GM19193 (cell line): ENCODE measurements around the gene RNF10.

ENCODE experiments used
- POLR2A ChIP-seq: IDR thresholded peaks from 4 replicates; pipeline ENCODE4 v1.6.1; 2011; ENCODE audit not compliant: insufficient read depth, insufficient read length; ENCODE audit errors: extremely low read depth

Gene RNF10

DNA sequence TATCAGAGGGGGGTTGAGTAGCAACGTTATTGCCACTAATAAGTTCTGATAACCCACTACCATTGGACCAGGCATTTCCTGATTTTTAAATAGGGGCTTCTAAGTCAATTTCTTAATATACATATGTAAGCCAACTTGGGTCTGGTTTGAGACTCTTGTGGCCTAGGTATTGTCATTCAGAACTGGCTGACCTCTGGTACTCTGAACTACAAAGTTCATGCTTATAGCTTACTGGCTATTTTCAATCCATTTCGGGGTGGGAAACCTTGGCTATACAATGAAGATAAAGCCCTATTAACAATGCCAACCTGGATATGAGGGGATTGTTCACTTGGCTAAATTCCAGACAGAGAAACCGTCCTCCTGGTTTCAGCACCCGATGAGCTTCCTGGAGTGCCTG, 29.6 kb upstream of the RNF10 start:
- TF ChIP-seq POLR2A, result no peak

DNA sequence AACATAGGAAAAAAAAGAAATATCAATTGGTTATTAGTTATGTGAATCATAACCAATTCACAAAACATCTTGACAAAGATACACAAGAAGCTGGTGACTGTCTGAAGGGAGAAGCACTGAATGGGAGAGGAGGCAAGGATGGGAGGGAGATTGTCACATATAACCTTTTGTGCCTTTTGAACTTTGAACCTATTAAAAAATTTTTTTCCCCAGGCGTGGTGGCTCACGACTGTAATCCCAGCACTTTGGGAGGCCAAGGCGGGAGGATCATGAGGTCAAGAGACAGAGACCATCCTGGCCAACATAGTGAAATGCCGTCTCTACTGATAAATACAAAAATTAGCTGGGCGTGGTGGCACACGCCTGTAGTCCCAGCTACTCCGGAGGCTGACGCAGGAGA, 25.6 kb upstream of the RNF10 start:
- TF ChIP-seq POLR2A, result no peak

DNA sequence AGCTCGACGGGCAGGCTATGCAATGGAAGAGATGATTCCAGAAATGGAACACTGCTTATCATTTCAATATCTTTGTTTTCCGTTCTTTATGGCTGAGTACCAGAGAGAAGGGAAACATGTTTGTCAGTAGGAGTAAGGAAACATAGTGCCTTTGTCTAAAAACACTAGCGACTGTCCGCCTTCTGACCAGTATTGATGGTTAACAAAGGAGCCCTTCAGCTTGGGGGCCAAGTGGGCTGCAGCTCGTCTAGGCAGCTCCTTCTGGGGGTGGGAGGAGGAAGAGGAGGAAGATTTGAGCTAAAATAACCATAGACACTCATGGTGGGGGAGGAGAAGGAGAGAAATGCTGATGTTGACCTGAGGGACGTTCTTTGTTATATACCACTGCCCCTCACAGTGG, 20.2 kb upstream of the RNF10 start:
- TF ChIP-seq POLR2A, result no peak

DNA sequence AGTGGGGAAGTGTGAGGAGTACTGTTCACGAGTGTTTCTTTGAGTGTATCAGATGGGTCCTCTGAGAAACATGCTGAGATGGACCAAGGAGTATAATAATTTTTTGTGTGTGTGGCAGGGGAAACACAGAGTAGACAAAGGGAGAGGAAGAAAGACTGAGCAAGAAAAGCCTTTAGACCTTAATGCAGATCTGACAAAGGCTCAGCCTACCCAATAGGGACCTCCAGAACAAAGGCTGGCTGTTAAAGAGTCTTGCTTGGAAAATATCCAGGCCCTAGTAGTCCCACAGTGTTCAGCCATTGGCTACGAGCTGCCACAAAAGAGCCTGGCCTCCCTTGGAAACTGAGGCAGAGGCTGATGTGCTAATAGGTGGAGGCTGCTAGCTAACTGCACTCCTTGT, 18.7 kb upstream of the RNF10 start:
- TF ChIP-seq POLR2A, result no peak

DNA sequence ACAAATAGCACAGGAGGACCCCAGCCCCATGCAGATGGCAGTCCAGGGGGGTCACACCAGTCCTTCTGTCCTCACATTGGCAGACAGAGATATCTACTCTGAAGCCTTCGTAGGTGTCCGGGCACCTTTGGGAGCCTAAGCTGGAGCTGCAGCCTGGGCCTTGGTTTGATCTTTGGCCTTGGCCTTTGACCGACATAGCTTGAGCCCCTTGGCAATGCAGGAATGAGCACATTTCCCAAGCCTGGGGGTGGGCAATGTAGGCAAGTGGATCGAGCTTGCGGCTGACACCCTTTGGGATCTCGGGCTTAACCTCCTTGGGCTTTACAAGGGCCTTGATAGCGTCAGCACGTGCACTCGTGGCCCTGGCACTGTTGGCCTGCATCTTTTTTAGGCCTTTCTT, 11.6 kb upstream of the RNF10 start:
- no peak for TF ChIP-seq POLR2A

DNA sequence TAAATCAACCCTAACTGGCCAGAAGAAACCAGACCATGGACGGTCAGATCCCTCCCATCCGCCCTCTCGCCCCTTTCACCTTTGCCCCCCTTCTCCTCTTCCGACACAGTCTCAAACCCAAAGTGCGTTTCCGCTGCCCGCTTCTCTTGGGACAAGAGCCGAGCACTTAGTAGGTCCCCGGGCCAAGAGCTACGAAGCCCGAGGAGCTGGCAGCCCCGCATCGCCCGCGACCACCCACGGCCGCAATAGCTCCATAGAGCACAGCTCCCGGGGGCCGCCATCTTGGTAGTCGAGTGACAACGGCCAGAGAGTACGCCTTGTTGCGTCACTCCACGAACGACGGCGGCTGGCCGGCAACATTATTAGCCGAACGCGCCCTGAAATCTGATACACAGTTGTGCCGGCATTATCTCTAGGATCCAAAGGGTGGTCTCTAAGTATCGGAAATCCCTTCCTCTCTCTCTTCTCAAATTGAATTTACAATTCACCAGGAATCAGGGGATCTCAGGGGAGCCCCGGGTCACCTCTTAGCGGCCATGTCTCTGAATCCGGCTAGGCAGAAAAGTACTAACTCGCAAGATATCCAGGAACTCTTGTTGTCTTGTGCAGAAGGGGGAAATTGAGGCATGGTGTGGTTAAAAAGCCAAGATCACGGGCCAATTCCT, 5.2 kb upstream of the RNF10 start, which contains the start of gene COQ5:
TSS of gene COQ5 (minus strand) at position 298 of the 665 bp plus-strand sequence. CDS start at position 281, 17 bp downstream.
- peak; percentile 97 for TF ChIP-seq POLR2A

DNA sequence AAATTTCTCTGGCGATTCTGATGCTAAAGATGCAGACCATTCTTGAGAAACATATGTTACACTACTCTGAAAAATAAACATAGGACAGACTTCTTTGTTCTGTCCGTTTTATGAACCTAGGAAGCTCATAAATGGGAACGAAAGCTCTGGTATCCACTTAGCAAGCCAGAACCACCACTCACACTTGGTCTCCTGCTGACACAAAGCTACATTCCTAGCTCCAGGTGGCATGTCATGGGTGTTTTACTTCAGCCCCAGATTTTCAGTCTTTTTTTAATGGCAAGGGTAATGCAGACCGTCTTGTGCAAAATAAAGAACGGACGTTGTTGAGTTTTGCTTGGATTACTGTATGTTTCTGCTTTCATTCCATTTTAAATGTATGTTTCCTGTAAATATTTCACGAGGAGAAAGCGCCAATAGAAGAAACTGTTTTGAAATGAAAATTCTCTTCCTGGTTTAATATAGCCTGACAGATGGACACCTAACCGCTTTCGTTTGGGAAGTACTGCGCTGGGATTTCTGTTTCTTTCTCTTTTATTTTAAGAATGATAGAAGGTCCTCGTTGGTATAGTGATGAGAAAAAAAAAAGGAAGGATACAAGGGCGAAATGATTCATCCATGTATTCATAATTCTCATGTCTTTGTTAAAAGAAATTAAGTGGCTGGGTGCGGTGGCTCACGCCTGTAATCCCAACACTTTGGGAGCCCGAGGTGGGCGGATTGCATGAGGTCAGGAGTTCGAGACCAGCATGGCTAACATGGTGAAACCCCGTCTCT, 4.3 kb upstream of the RNF10 start:
- TF ChIP-seq POLR2A, result no peak

DNA sequence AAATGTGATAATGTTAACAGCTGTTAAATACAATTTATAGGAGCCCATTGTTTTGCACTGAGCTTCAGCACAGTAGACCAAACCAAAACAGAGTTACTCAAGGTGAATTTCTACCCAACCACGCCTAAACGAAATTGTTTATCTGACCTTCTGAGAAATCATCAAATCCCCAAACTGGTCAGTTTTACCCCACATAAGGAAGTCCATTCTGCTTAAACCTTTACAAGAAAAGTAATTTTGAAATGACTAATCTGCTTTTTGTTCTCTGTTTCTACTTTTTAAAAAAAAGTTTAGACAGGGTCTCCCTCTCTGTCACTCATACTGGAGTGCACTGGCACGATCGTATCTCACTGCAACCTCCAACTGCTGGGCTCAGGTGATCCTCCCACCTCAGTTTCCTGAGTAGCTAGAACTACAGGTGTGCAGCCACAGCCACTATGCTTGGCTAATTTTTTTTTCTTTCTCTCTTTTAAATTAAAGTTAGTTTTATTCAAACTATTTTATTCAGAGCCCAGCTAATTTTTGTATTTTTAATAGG, 1.4 kb upstream of the RNF10 start:
- no peak for TF ChIP-seq POLR2A

DNA sequence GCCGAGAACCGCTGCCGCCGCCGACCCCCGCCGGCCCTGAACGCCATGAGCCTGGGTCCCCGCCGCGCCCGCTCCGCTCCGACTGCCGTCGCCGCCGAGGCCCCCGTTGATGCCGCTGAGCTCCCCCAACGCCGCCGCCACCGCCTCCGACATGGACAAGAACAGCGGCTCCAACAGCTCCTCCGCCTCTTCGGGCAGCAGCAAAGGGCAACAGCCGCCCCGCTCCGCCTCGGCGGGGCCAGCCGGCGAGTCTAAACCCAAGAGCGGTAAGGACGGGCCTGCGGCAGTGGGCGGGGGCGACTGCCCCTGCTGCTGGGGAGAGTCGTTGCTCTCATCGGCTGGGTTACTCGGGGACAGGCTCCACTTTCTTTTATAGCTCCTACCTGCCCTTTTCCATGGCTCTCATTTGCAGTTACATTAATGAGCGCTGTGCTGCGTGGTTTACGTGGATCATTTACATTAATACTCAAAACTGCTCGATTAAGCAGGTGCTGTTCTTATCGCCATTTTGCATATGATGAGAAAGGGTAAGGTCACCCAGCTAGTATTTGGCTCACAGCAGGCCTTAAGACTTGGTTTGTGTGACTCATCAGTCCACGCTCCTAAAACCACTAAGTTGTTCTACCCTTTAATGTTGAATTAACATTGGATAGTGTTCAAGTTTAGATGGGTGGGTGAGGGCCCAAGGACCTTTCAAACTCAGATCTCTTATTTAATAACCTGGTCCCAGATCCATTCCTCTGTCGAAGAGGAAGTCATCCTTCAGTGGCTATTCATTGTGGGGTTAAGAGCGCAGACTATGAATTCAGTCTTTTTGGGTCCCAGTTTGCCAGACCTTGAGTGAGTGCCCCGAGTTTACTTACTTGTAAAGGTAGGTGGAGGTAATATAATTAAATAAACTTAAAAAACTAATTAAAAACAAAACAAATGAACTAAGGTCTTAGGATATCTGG, 823 bp downstream of the RNF10 start:
- no peak for TF ChIP-seq POLR2A

DNA sequence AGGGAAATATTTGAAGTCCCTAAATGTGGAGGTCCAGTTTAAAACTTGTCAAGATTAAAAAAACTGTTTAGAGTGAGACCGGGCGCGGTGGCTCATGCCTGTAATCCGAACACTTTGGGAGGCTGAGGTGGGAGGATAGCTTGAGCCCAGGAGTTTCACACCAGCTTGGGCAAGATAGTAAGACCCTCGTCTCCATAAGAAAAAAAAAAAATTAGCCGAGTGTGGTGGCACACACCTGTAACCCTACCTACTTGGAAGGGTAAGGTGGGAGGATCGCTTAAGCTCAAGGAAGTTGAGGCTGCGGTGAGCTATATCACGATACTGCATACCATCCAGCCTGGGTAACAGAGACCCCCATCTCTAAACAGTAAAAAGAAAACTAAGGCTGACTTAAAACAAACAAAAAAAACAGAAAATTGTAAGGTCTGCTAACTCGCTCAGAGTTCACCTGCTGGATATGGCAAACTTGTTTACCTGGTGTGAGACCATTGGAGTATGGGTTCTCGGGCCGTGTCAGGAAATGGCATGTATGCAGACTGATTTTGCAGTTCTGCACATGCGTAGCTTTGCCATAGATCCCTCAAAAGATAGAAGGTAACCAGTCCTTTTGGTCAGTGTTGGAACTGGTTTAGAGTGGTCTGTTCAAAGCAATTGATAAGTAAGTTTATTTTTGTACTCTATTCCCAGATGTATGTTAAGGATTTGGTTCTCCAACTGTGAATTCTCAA, 2.1 kb downstream of the RNF10 start:
- TF ChIP-seq POLR2A, result no peak

DNA sequence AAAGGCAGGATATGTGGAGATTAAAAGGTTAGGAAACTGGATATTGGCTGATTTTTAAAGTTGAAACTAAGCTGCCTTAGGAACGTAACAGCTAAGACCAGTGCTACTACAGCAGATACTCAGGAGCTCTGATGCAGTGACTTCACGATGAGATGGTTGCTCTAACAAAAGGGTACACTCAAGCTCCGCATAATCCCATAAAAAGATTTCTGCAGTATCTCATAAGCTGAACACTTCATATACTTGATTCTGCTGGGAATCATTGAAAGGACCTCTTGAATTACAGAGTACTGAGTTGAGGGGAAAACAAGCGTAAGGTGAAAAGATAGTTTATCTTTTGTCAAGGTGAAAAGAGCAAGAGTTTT, 3.7 kb downstream of the RNF10 start:
- TF ChIP-seq POLR2A, result no peak

DNA sequence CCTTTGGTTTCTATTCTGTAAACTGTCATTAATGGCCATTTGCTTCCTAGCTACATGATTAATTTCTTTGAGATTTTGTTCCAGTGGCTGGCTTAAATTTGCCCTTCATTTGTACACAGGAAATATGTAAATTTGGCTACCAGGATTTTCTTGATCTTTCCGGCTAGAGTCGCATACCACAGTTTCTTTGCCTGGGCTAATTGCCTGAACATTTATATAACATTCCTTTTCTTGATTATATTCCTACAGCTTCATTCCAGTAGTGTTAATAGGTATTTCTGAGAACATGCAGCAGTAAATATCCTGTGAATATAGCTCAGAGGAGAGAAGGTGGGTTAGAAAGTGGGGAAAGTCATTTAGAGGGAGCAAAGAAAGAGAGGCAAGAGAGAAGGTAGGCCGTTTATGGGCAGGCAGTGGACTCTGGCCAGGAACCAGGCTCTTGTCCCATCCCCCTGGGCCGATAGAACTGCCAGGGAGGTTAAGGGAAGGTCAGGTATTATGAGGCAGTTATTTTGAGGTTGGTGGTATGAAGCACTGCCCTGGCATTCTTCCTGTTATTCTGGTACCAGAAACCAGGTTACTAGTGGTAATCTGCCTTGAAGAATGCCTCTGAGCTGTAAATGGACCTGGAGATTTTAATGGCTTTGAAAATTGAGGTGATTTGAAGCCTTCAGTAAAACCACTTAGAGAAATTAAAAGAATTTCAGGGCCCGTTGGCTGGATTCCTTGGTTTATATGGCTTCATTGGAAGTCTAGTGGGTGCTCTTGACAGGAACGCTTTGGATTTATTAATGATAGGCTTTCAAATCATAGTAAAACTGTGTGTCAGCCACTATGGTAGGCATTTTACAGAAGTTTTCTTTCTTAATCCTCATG, 4.4 kb downstream of the RNF10 start:
- TF ChIP-seq POLR2A, result no peak

DNA sequence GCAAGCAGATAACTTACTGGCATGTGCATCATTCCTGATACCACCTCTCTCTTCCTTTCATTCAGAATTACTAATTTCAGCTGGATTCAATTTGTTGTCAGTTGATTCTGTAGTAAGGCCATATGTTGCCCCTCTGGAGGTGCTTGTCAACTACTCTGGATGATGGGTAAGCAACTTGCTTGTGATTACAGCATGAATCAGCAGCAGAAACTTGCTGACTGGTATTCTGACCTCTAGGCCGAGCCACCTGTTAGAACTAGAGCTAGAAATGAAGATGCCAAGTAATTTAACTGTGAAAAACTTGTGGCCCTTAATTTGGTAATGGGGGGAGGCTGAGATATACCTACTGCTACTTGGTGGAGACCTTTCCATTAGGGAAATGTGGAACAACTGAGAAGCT, 5.1 kb downstream of the RNF10 start:
- TF ChIP-seq POLR2A, result no peak
